Measurements from ENCODE around the gene AKR1B1. TPM values are rescaled to one million over a fixed set of nuclear protein-coding genes. Genes with fewer than 3 reads are reported as not detected.

AKR1B1 gene
- total RNA-seq, 1 donor from 2014 or later = 138 TPM

DNA sequence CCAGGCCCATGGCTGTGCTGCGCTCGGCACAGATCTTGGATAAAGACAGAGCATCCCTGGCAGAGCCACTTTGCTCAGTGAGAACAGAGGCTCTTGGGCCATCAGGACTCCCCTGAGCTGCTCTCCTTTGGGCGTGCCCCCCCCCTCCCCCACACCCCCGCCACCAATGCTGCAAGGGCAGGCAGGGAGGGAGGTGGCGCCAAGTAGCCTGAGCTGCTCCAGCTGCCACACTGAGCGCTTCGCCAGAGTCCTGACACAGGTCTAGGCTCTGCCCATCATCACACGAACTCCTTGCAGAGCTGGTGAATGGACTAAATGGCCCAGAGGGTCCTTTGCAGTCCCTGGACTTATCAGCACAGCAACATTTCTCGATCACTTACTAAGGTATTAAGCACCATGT lies 12.5 kb downstream of the AKR1B1 start:
- H3K27me3 Mint-ChIP-seq = no peaks in the 10 kb centered on the region

DNA sequence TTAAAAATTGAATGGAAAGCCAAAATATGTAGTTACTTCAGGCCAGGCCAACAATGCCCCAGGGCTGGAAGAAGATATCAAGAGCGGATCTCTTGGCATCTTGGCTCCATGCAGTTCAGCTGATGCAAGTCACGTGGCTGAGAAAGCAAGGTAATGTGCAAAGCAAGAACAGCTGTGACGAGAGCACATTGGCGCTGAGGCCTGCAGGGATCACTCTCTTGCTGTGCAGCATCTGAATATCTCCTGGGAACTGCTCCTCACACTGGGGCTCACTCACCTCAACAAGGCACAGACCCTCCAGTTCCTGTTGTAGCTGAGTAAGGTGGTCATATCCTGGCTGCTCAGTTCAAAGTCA lies 14.0 kb downstream of the AKR1B1 start:
- H3K9me3 Mint-ChIP-seq = no peaks in the 10 kb centered on the region
- TF ChIP-seq CTCF (conservative IDR thresholded peaks at IDR 0.05) = no peak
- H3K36me3 Mint-ChIP-seq = peaks cover 31% of the 10 kb centered on the region

More for the DNA sequence above, 12.5 kb downstream of the AKR1B1 start:
- TF ChIP-seq CTCF (conservative IDR thresholded peaks at IDR 0.05) = no peak
- no peaks in the 10 kb centered on the region for H3K9me3 Mint-ChIP-seq
- DNase-seq (ENCODE audit: extremely low spot score, unreplicated experiment) = no peak
- H3K36me3 Mint-ChIP-seq = peaks cover 25% of the 10 kb centered on the region
- H3K4me3 Mint-ChIP-seq = no peak overlapping the region
- no peaks in the 10 kb centered on the region for H3K4me1 Mint-ChIP-seq (ENCODE audit: unreplicated experiment)
- H3K27ac Mint-ChIP-seq = no peak overlapping the region

GRCh38 chr7:134444198-134444960 lies 14.5 kb downstream of the AKR1B1 start:
- H3K9me3 Mint-ChIP-seq = no peaks in the 10 kb centered on the region
- no peaks in the 10 kb centered on the region for H3K4me1 Mint-ChIP-seq (ENCODE audit: unreplicated experiment)
- no peaks in the 10 kb centered on the region for H3K27me3 Mint-ChIP-seq
- H3K27ac Mint-ChIP-seq = no peak overlapping the region
- H3K4me3 Mint-ChIP-seq = no peak overlapping the region
- H3K36me3 Mint-ChIP-seq = peaks cover 34% of the 10 kb centered on the region
- TF ChIP-seq CTCF (conservative IDR thresholded peaks at IDR 0.05) = no peak
- DNase-seq (ENCODE audit: extremely low spot score, unreplicated experiment) = no peak

More for the DNA sequence above, 14.0 kb downstream of the AKR1B1 start:
- H3K4me3 Mint-ChIP-seq = no peak overlapping the region
- no peak overlapping the region for H3K27ac Mint-ChIP-seq
- no peaks in the 10 kb centered on the region for H3K27me3 Mint-ChIP-seq
- no peaks in the 10 kb centered on the region for H3K4me1 Mint-ChIP-seq (ENCODE audit: unreplicated experiment)
- no peak for DNase-seq (ENCODE audit: extremely low spot score, unreplicated experiment)

- Mint-ChIP-seq H3K9me3 (peaks cover 3% of the 10 kb centered on the region), H3K36me3 (peaks cover 40% of the 10 kb centered on the region), H3K4me3 (no peak overlapping the region), H3K4me1 (ENCODE audit: unreplicated experiment) (no peaks in the 10 kb centered on the region), H3K27ac (no peak overlapping the region), H3K27me3 (no peaks in the 10 kb centered on the region)
- DNase-seq (ENCODE audit: extremely low spot score, unreplicated experiment) = no peak
- no peak for TF ChIP-seq CTCF (conservative IDR thresholded peaks at IDR 0.05)
These were observed 15.4 kb downstream of the AKR1B1 start for GRCh38 chr7:134443396-134444070.

DNA sequence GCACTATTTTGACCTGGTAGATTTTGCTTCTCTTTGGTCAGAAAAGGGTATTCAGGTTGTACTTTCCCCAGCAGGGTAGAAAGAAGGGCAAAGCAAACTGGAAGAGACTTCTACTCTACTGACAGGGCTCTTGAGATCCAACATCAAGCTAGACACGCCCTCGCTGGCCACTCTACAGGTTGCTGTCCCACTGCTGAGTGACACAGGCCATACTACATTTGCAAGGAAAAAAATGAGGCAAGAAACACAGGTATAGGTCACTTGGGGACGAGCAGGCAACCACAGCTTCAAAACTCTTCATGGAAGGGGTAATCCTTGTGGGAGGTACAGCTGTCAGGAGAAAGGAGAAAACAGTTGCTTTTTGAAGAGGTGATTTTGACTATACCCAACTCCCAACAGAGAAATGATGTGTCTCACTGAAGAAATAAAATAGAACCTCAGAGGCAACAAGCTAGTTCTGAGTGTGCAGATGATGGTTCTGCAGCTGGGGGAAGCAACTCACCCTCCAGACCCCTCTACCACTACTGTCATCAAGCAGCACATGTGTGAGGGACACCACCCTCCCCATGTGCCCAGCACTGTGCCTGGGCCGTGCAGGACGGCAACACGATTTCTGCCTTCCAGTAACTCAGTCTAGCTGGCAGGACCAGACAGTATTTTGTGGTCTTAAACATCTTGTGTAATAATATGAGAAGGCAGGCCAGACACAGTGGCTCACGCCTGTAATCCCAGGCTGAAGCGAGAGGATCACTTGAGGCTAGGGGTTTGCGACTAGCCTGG lies 16.3 kb downstream of the AKR1B1 start:
- Mint-ChIP-seq H3K27me3 (no peaks in the 10 kb centered on the region), H3K4me3 (no peak overlapping the region), H3K9me3 (peaks cover 5% of the 10 kb centered on the region), H3K36me3 (peaks cover 42% of the 10 kb centered on the region), H3K27ac (no peak overlapping the region), H3K4me1 (ENCODE audit: unreplicated experiment) (no peaks in the 10 kb centered on the region)
- no peak for DNase-seq (ENCODE audit: extremely low spot score, unreplicated experiment)
- TF ChIP-seq CTCF (conservative IDR thresholded peaks at IDR 0.05) = no peak

All from type B pancreatic cell (in vitro differentiated cells).